Activated CD4-positive, CD25-positive, alpha-beta regulatory T cell treated with anti-CD3 and anti-CD28 coated beads, Interleukin-2, amount 50 U/mL, for 16 hours (primary cell): Measurements from ENCODE around the gene ATG7.

Experiments
- DNase-seq: peaks from one replicate; pipeline ENCODE4 v3.0.0-alpha.2; 2020; ENCODE audit warnings: low read depth, low spot score

The ATG7 gene

GRCh38 chr3:11536132-11536935 is 264.1 kb downstream of the ATG7 start:
- DNase-seq, result no peak

GRCh38 chr3:11536936-11537612 is 264.9 kb downstream of the ATG7 start:
- no peak for DNase-seq

- no peak for DNase-seq
These were observed 266.4 kb downstream of the ATG7 start for GRCh38 chr3:11538581-11538980.

- no peak for DNase-seq
These were observed 267.0 kb downstream of the ATG7 start for GRCh38 chr3:11539218-11539617.

- no peak for DNase-seq
These were observed 267.5 kb downstream of the ATG7 start for GRCh38 chr3:11539677-11540076.

- no peak for DNase-seq
These were observed 269.4 kb downstream of the ATG7 start for GRCh38 chr3:11541321-11542303.

- no peak for DNase-seq
These were observed 270.4 kb downstream of the ATG7 start for GRCh38 chr3:11542551-11542950.

- DNase-seq, result no peak
These were observed 271.1 kb downstream of the ATG7 start for GRCh38 chr3:11543141-11543947.

GRCh38 chr3:11543948-11544387 is 271.8 kb downstream of the ATG7 start:
- DNase-seq, result no peak

GRCh38 chr3:11544412-11545181 is 272.4 kb downstream of the ATG7 start:
- DNase-seq, result no peak

- no peak for DNase-seq
These were observed 273.1 kb downstream of the ATG7 start for GRCh38 chr3:11545186-11545851.

- no peak for DNase-seq
These were observed 274.6 kb downstream of the ATG7 start for GRCh38 chr3:11546657-11547302.

GRCh38 chr3:11547498-11547897 is 275.3 kb downstream of the ATG7 start:
- DNase-seq, result no peak

- no peak for DNase-seq
These were observed 276.5 kb downstream of the ATG7 start for GRCh38 chr3:11548721-11549131.

GRCh38 chr3:11549580-11550140 is 277.5 kb downstream of the ATG7 start:
- no peak for DNase-seq

- no peak for DNase-seq
These were observed 278.8 kb downstream of the ATG7 start for GRCh38 chr3:11551036-11551435.

- no peak for DNase-seq
These were observed 280.4 kb downstream of the ATG7 start for GRCh38 chr3:11552289-11553264.
